Measurements from ENCODE around the gene FGFR1OP2. TPM values are rescaled to one million over a fixed set of nuclear protein-coding genes. Genes with fewer than 3 reads are reported as not detected.

FGFR1OP2 gene
- total and polyA plus RNA-seq, 2 of the 8 experiments (the other 6 are each of a cell fraction or from before 2014, with no cell fraction given) = 8.8 to 34.4 TPM

GRCh38 chr12:26982866-26983265 lies 44.6 kb downstream of the FGFR1OP2 start (continued):
- TF ChIP-seq KDM5A (IDR thresholded peaks at IDR 0.05; ENCODE audit: low read length) (no peak), JUND (IDR thresholded peaks at IDR 0.05; ENCODE audit: low read length) (no peak), KDM4A (IDR thresholded peaks at IDR 0.05; ENCODE audit: low read depth, low read length, severe bottlenecking) (no peak), CHD1 (IDR thresholded peaks at IDR 0.05; ENCODE audit: low read depth, low read length) (no peak)
- TF ChIP-seq, protein P1, sequence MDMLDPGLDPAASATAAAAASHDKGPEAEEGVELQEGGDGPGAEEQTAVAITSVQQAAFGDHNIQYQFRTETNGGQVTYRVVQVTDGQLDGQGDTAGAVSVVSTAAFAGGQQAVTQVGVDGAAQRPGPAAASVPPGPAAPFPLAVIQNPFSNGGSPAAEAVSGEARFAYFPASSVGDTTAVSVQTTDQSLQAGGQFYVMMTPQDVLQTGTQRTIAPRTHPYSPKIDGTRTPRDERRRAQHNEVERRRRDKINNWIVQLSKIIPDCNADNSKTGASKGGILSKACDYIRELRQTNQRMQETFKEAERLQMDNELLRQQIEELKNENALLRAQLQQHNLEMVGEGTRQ (IDR thresholded peaks at IDR 0.05; ENCODE audit: low read length) = no peak
